SU-DHL-6 (cell line): Measurements from ENCODE around the gene CHMP2B.

Source experiments
- EZH2phosphoT487 ChIP-seq: fragments of 200-600 bp; sonication (generic), shearing (Covaris generic); conservative IDR thresholded peaks from 2 replicates; pipeline ENCODE4 v1.6.1; 2018; ENCODE audit warnings: mild to moderate bottlenecking, antibody characterized with exemption, low read length, moderate library complexity, mixed read lengths
- TF ChIP-seq, protein P1 (sequence below): fragments of 200-600 bp; sonication (generic); IDR thresholded peaks from one replicate; pipeline ENCODE4 v1.5.1; 2017; ENCODE audit warnings: antibody characterized with exemption, mild to moderate bottlenecking, low read length, moderate library complexity; ENCODE audit not compliant: insufficient read depth, poor library complexity, severe bottlenecking

DNA sequence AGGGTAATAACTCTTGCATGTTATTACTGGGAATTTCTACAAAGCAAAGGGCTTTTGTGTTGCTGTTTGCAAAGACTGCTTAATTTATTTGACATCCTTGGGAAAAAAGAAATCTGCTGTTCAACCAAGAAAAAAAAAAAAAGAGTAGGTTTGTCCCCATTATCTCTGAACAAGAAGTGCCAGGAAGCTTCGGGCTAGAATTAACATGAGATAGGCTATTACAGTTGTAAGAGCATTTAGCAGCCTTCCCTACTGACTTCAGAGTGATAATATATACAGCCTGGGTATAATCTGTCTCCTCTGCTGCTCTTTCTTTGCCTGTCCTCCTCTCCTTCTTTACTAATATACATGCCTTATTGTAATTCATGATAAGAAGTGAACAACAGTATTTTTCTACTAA, 23.3 kb upstream of the CHMP2B start:
- no peak for TF ChIP-seq EZH2phosphoT487
- TF ChIP-seq, protein P1, sequence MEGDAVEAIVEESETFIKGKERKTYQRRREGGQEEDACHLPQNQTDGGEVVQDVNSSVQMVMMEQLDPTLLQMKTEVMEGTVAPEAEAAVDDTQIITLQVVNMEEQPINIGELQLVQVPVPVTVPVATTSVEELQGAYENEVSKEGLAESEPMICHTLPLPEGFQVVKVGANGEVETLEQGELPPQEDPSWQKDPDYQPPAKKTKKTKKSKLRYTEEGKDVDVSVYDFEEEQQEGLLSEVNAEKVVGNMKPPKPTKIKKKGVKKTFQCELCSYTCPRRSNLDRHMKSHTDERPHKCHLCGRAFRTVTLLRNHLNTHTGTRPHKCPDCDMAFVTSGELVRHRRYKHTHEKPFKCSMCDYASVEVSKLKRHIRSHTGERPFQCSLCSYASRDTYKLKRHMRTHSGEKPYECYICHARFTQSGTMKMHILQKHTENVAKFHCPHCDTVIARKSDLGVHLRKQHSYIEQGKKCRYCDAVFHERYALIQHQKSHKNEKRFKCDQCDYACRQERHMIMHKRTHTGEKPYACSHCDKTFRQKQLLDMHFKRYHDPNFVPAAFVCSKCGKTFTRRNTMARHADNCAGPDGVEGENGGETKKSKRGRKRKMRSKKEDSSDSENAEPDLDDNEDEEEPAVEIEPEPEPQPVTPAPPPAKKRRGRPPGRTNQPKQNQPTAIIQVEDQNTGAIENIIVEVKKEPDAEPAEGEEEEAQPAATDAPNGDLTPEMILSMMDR: no peak
